Naive thymus-derived CD4-positive, alpha-beta T cell (primary cell): ENCODE data around the gene CACNA1C. TPM values are rescaled to one million over a fixed set of nuclear protein-coding genes. Genes with fewer than 3 reads are reported as not detected.

Experiments
- ATAC-seq: fragments of 150-1000 bp; cut with Tn5 transposase; 2 replicates; pipeline ENCODE4 v1.10.0; 2021; ENCODE audit warnings: mild to moderate bottlenecking, moderate library complexity
- CTCF ChIA-PET: fragments of 350-600 bp; sonication (Branson Sonifier 250); formaldehyde crosslinking; loops from one replicate; lab custom pipeline; 2021; ENCODE audit warnings: antibody characterized with exemption; lab: Charles Lee
- POLR2A ChIA-PET: fragments of 350-600 bp; sonication (Branson Sonifier 250); formaldehyde crosslinking; loops from one replicate; lab custom pipeline; 2021; ENCODE audit warnings: antibody characterized with exemption, inconsistent platforms; lab: Charles Lee
- DNase-seq, 9 donors: peaks; one replicate each; pipeline versions ENCODE4 v3.0.0 to v3.0.0-alpha.2; 2020 to 2022; ENCODE audit warnings: mixed read lengths in 1 of 9
- H3K27ac ChIP-seq: one replicate; pipeline ENCODE4 v1.7.0; 2013; ENCODE audit warnings: mild to moderate bottlenecking, low read depth, low read length, moderate library complexity
- H3K27me3 ChIP-seq, 2 donors: one replicate each; pipeline ENCODE4 v1.7.0; 2013; ENCODE audit warnings: low read length in 2 of 2, mild to moderate bottlenecking in 2 of 2, moderate library complexity in 2 of 2; ENCODE audit not compliant: control insufficient read depth in 2 of 2, insufficient read depth in 2 of 2
- H3K36me3 ChIP-seq, 3 experiments: 1 replicate in 2 of 3; 2 replicates in 1 of 3; pipeline ENCODE4 v1.7.0; 2013; ENCODE audit warnings: low read length in 3 of 3, mild to moderate bottlenecking in 3 of 3, moderate library complexity in 1 of 3; ENCODE audit not compliant: insufficient read depth in 3 of 3, control insufficient read depth in 2 of 3
- H3K4me1 ChIP-seq, 2 donors: one replicate each; pipeline ENCODE4 v1.7.0; 2013; ENCODE audit warnings: low read length in 2 of 2, mild to moderate bottlenecking in 2 of 2, moderate library complexity in 1 of 2; ENCODE audit not compliant: control insufficient read depth in 2 of 2, insufficient read depth in 2 of 2
- H3K4me3 ChIP-seq: 2 replicates; pipeline ENCODE4 v1.7.0; 2013; ENCODE audit warnings: mild to moderate bottlenecking, low read length
- H3K9me3 ChIP-seq, 3 experiments: 1 replicate in 2 of 3; 2 replicates in 1 of 3; pipeline ENCODE4 v1.7.0; 2013; ENCODE audit warnings: low read length in 3 of 3; ENCODE audit not compliant: control insufficient read depth in 2 of 3
- H3K27ac Mint-ChIP-seq, 9 donors: one replicate each; pipeline ENCODE4 v1.8.0; 2020 to 2022; ENCODE audit warnings: mixed read lengths in 9 of 9, mild to moderate bottlenecking in 8 of 9, moderate library complexity in 5 of 9, inconsistent platforms in 2 of 9
- H3K27me3 Mint-ChIP-seq, 5 donors: one replicate each; pipeline ENCODE4 v1.8.0; 2021 to 2022; ENCODE audit warnings: mixed read lengths in 5 of 5, mild to moderate bottlenecking in 1 of 5
- H3K36me3 Mint-ChIP-seq, 5 donors: one replicate each; pipeline ENCODE4 v1.8.0; 2020 to 2022; ENCODE audit warnings: mixed read lengths in 5 of 5, mild to moderate bottlenecking in 3 of 5, inconsistent platforms in 1 of 5
- H3K4me1 Mint-ChIP-seq, 7 donors: one replicate each; pipeline ENCODE4 v1.8.0; 2020 to 2022; ENCODE audit warnings: mixed read lengths in 7 of 7, mild to moderate bottlenecking in 3 of 7, inconsistent platforms in 1 of 7
- H3K4me3 Mint-ChIP-seq, 10 donors: one replicate each; pipeline ENCODE4 v1.8.0; 2020 to 2022; ENCODE audit warnings: mild to moderate bottlenecking in 10 of 10, mixed read lengths in 10 of 10, moderate library complexity in 6 of 10, inconsistent platforms in 2 of 10
- H3K9me3 Mint-ChIP-seq, 11 donors: one replicate each; pipeline ENCODE4 v1.8.0; 2020 to 2022; ENCODE audit warnings: mixed read lengths in 11 of 11, mild to moderate bottlenecking in 4 of 11, inconsistent platforms in 1 of 11, moderate library complexity in 1 of 11
- intact Hi-C, 2 donors: fragments of 100-400 bp; cut with micrococcal nuclease; formaldehyde crosslinking; loops; one replicate each; pipeline ENCODE4 v1.15.1; 2023
- polyA plus RNA-seq, 2 donors: library from polyadenylated mRNA; unstranded; fragments of 300-500 nt; fragmentation: Illumina TruSeq; gene quantifications; one replicate each; pipeline ENCODE4 v1.2.3, GENCODE V29; 2021
- total RNA-seq, 6 experiments: library from RNA in 5 of 6; stranded (reverse) in 5 of 6; gene quantifications; 1 replicate in 5 of 6; 2 replicates in 1 of 6; pipeline ENCODE4 v1.2.3 and lab custom pipeline; 2021 to 2026

The CACNA1C gene
- total and polyA plus RNA-seq, 7 experiments from 2014 or later = 0.04 to 0.48 (median 0.08) TPM

DNA sequence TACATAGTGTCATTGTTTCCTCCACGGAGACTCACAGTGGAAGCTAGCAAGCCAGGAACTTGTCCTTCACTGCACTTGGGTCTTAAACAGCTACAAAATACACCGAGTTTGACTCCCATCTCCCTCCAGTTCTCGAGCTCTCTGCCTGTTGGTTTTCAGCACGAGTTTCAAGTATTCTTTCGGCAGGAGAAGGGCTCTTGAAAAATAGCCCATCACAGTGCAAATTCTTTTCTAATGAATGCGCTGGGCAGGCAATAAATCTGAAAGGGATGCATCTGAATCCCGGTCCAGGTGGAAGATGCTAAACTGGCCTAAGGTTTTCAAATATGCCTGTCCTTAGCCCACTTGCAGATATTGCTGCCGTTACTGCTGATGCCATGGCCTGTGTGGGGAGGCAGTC is 173.9 kb downstream of the CACNA1C start:
- peaks cover 11 to 25% (median 20%) of the 10 kb centered on the region in 5 donors for H3K27me3 Mint-ChIP-seq
- intact Hi-C loops = no loop called here
- peaks cover 0 to 2% (median 0%) of the 10 kb centered on the region in 11 donors for H3K9me3 Mint-ChIP-seq
- ChIA-PET POLR2A (no interaction called here), CTCF (no interaction called here)
- no peak for ATAC-seq
- no peak overlapping the region for H3K27ac Mint-ChIP-seq
- no peaks in the 10 kb centered on the region for H3K36me3 Mint-ChIP-seq
- H3K4me3 ChIP-seq = no peak overlapping the region
- no peaks in the 10 kb centered on the region for H3K36me3 ChIP-seq
- no peaks in the 10 kb centered on the region for H3K4me1 ChIP-seq
- H3K9me3 ChIP-seq = no peaks in the 10 kb centered on the region
- H3K27me3 ChIP-seq = no peaks in the 10 kb centered on the region
- H3K4me3 Mint-ChIP-seq = no peak overlapping the region
- no peak overlapping the region for H3K27ac ChIP-seq
- no peaks in the 10 kb centered on the region for H3K4me1 Mint-ChIP-seq
- DNase-seq = no peak

DNA sequence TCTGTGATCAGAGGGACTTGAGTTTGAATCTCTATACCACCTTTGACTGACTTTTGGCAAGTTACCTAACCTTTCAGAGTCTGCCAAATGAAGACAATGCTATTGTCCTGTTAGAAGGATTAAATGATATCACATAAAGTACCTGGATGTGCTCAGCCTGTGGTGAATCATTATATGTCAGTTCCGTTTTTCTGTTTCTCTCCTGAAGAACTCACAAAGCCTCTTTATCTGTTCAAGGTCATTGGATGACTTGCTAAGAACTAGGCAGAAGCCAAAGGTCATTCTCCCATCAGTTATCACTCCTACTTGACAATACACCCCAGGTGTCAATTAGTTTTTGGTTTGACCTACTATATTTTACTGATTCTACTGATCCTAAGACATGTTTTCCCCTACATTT is 174.6 kb downstream of the CACNA1C start:
- intact Hi-C loops = no loop called here
- H3K4me3 Mint-ChIP-seq = no peak overlapping the region
- no peaks in the 10 kb centered on the region for H3K4me1 ChIP-seq
- H3K27ac ChIP-seq = no peak overlapping the region
- H3K27ac Mint-ChIP-seq = no peak overlapping the region
- H3K4me1 Mint-ChIP-seq = no peaks in the 10 kb centered on the region
- H3K9me3 Mint-ChIP-seq = peaks cover 0 to 2% (median 0%) of the 10 kb centered on the region in 11 donors
- ChIA-PET POLR2A (no interaction called here), CTCF (no interaction called here)
- no peaks in the 10 kb centered on the region for H3K9me3 ChIP-seq
- no peaks in the 10 kb centered on the region for H3K27me3 ChIP-seq
- ATAC-seq (no peak), DNase-seq (no peak)
- H3K27me3 Mint-ChIP-seq = peaks cover 11 to 30% (median 17%) of the 10 kb centered on the region in 5 donors
- no peak overlapping the region for H3K4me3 ChIP-seq
- no peaks in the 10 kb centered on the region for H3K36me3 Mint-ChIP-seq
- no peaks in the 10 kb centered on the region for H3K36me3 ChIP-seq

DNA sequence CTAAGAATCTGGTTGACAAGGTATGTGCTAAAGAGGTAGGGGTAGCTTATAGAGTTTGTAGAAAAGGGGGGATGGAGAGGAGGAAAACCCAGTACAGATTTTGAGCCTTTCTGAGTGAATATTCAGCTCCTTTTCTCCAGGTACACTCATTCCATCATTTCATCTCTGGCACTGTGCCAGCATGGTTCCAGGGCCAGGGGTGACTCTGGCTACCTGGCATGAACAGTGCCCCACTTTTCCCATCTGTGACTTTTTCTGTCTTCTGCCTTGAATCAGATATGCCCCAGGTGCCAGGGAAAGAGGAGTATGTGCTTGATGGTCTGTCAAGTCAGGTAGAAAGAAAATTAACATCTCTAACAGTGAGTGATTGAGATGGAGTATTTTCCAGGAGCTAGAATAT is 175.7 kb downstream of the CACNA1C start:
- no peak overlapping the region for H3K27ac Mint-ChIP-seq
- ChIA-PET POLR2A (no interaction called here), CTCF (no interaction called here)
- peaks cover 11 to 37% (median 22%) of the 10 kb centered on the region in 5 donors for H3K27me3 Mint-ChIP-seq
- DNase-seq = no peak
- Histone ChIP-seq H3K4me3 (no peak overlapping the region), H3K9me3 (no peaks in the 10 kb centered on the region), H3K36me3 (no peaks in the 10 kb centered on the region), H3K4me1 (no peaks in the 10 kb centered on the region), H3K27me3 (no peaks in the 10 kb centered on the region), H3K27ac (no peak overlapping the region)
- no peak overlapping the region for H3K4me3 Mint-ChIP-seq
- ATAC-seq = no peak
- peaks cover 0 to 2% (median 0%) of the 10 kb centered on the region in 11 donors for H3K9me3 Mint-ChIP-seq
- intact Hi-C loops = no loop called here
- no peaks in the 10 kb centered on the region for H3K4me1 Mint-ChIP-seq
- H3K36me3 Mint-ChIP-seq = no peaks in the 10 kb centered on the region

DNA sequence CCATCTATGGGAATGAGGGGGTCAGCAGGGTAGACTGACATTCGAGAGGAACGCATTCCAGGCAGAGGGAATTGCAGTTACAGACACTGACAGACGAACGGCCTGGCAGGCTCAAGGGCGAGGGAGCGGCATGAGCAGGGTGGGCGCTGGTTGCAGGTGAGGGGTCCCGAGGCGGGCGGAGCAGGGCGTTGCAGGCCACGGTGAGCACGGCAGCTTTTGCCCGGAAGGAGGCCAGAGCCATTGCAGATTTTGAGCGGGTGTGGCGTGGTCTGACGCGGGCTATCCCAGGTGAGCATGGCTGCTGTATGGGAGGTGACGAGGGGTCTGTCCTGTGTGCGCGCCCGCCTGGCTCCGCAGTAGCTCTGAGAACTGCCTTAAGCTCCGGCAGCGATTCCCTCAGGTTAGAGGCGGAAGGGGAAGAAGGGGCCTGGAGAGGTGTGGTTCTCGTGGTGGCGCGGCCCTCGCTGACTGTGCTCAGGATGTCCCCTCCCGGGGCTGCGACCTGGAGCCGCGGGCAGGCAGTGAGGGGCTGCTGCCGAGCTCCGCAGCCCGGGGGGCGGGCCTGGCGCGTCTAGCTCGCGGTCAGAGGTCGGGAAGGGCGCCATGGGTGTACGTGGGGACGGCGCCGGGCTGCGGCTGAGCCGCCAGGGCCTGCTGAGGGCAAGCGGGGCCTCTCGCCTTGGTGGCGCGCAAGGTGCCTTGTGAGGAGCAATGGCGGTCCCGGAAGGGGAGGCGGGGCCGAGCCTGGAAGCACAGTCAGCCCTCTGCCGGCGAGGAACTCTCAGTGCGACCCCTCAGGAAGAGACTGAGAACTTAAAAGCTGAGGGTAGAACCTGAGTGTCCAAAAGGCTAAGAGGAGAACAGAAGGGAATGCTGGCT is 177.1 kb downstream of the CACNA1C start:
- H3K27ac ChIP-seq = no peak overlapping the region

DNA sequence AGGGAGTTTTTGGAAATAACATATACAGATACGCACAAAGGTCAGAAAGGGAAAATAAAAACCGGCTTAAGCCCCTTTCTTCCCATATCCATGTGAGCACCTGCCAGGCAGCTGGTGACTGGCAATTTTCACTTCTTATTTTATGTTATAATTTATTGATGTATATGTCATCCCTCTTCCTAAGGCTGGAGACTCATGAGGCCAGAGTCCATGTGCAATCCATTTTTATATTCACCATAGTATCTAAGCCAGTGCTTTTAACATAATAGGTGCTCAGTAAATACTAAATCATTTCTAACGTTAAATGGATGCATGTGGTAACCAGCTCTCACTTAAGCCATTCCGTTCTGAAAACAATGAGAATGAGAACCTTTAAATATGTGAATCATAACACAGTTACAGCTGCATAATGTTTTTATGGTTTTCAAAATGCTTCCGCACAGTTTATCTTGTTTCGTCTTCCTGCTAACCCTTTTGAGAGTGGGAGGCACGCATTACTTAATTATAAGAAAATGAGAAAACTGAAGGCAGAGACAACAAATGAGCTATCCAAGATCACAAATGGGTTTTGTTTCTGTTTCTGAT is 178.3 kb downstream of the CACNA1C start:
- Histone ChIP-seq H3K27me3 (no peaks in the 10 kb centered on the region), H3K4me3 (no peak overlapping the region), H3K4me1 (no peaks in the 10 kb centered on the region), H3K9me3 (no peaks in the 10 kb centered on the region), H3K27ac (no peak overlapping the region), H3K36me3 (no peaks in the 10 kb centered on the region)
- Mint-ChIP-seq H3K9me3 (peaks cover 0 to 2% (median 0%) of the 10 kb centered on the region in 11 donors), H3K27me3 (peaks cover 10 to 37% (median 26%) of the 10 kb centered on the region in 5 donors), H3K36me3 (no peaks in the 10 kb centered on the region), H3K27ac (no peak overlapping the region), H3K4me3 (no peak overlapping the region), H3K4me1 (no peaks in the 10 kb centered on the region)
- intact Hi-C loops = no loop called here
- DNase-seq (no peak), ATAC-seq (no peak)
- ChIA-PET POLR2A (no interaction called here), CTCF (no interaction called here)

More for the DNA sequence above, 177.1 kb downstream of the CACNA1C start:
- intact Hi-C loops = no loop called here
- Histone ChIP-seq H3K4me3 (no peak overlapping the region), H3K4me1 (no peaks in the 10 kb centered on the region), H3K36me3 (no peaks in the 10 kb centered on the region), H3K27me3 (no peaks in the 10 kb centered on the region), H3K9me3 (no peaks in the 10 kb centered on the region)
- no peak overlapping the region for H3K4me3 Mint-ChIP-seq
- CTCF ChIA-PET = interaction anchor here (0.6 kb wide), 1 partner anchor 24 kb away, joined by 3 read pairs; no protein-coding TSS in a partner anchor
- peaks cover 0 to 2% (median 0%) of the 10 kb centered on the region in 11 donors for H3K9me3 Mint-ChIP-seq
- no peak for ATAC-seq
- no peak overlapping the region for H3K27ac Mint-ChIP-seq
- peaks cover 12 to 37% (median 22%) of the 10 kb centered on the region in 5 donors for H3K27me3 Mint-ChIP-seq
- POLR2A ChIA-PET = no interaction called here
- H3K36me3 Mint-ChIP-seq = no peaks in the 10 kb centered on the region
- no peaks in the 10 kb centered on the region for H3K4me1 Mint-ChIP-seq
- no peak for DNase-seq

DNA sequence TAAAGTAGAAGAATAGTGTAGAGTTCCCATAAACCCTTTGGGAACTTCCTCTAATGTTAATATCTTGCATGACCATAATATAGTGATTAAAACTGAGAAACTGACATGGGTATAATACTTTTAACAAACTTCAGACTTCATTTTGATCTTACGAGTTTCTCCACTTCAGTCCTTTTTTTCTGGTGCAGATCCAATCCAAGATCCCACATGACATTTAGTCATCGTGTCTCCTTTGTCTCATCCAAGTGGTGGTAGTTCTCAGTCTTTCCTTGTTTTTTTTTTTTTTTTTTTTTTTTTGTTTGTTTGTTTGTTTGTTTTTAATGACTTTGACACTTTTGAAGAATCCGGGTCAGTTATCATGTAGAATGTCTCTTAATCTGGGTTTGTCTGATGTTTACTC is 179.2 kb downstream of the CACNA1C start:
- ATAC-seq (no peak), DNase-seq (no peak)
- no peak overlapping the region for H3K4me3 Mint-ChIP-seq
- CTCF ChIA-PET = no interaction called here
- H3K4me1 ChIP-seq = no peaks in the 10 kb centered on the region
- H3K4me3 ChIP-seq = no peak overlapping the region
- no peak overlapping the region for H3K27ac ChIP-seq
- no peaks in the 10 kb centered on the region for H3K9me3 ChIP-seq
- H3K27ac Mint-ChIP-seq = no peak overlapping the region
- H3K4me1 Mint-ChIP-seq = no peaks in the 10 kb centered on the region
- H3K27me3 ChIP-seq = no peaks in the 10 kb centered on the region
- peaks cover 0 to 2% (median 0%) of the 10 kb centered on the region in 11 donors for H3K9me3 Mint-ChIP-seq
- H3K36me3 Mint-ChIP-seq = no peaks in the 10 kb centered on the region
- H3K36me3 ChIP-seq = no peaks in the 10 kb centered on the region
- peaks cover 9 to 36% (median 26%) of the 10 kb centered on the region in 5 donors for H3K27me3 Mint-ChIP-seq
- intact Hi-C loops = no loop called here
- POLR2A ChIA-PET = no interaction called here
